ENCODE data around the gene CREB5. TPM values are rescaled to one million over a fixed set of nuclear protein-coding genes. Genes with fewer than 3 reads are reported as not detected.
A peak's percentile ranks its signal among the peaks of the same experiment; 100 is the strongest.
"Not testable (repeated sequence)": the region's sequence is repeated elsewhere in the genome, so short reads cannot be mapped to it uniquely, and the experiment has no call there.

Gene CREB5
- total RNA-seq, 1 experiment from 2014 or later, result 15.2 TPM

- DNase-seq (ENCODE audit: low read depth), result no peak
- in situ Hi-C loops (cut with HindIII; ENCODE audit: low pct_unique_long_range_greater_than_20kb, low sequenced_read_pairs), result no loop called here
Observed at GRCh38 chr7:28806841-28807240, 394.5 kb downstream of the CREB5 start.

DNA sequence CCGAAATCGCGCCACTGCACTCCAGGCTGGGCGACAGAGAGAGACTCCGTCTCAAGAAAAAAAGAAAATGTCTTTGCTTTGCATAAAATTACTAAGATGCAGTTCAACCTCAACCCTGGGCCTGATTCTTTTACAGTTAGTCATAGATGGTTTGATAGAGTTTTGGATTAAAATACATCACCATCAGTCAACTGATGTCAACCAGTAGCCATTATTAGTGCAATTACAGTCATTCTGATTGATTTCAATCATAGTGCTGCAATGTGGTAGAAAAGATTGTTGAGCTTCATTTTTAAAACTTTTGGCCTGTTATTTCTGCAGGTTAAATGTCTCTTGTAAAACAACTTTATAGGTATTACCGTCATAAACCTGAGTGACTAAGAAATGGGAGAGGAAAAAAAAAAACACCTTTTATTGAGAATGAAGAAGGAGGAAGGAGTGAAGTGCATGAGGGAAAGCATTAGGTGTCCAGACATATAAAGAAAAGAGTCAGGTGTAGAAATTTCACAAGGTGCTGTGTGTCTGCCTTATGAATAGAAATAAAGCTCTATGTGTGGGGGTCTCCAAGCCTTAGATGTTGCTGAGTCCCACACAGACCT lies 395.2 kb downstream of the CREB5 start:
- DNase-seq (ENCODE audit: low read depth), result no peak
- in situ Hi-C loops (cut with HindIII; ENCODE audit: low pct_unique_long_range_greater_than_20kb, low sequenced_read_pairs), result no loop called here

DNA sequence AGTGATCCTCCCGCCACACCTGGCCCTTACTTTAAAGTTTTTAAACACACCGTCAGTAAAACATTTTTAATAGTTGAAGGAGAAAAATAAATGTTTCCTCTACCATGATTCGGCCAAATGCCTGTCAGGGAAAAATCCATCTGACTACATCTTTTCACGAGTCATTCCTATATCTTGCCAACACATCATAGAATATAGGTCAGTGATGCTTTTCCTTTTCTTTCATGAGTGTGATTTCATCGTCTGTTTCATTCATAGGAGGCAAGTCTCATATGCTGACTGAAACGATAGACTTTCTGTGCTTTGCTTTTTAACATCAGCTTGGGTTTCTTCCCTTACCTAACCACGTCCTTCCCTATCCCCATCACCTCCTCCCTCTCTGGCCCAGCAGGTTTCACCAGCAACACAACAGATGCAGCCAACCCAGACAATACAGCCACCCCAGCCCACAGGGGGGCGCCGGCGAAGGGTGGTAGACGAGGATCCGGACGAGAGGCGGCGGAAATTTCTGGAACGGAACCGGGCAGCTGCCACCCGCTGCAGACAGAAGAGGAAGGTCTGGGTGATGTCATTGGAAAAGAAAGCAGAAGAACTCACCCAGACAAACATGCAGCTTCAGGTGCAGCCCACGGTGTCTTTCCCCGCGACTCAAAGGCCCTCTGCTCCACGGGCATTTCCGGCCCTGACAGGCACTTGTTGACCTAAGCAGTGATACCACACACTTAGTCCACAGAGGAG lies 396.6 kb downstream of the CREB5 start:
- in situ Hi-C loops (cut with HindIII; ENCODE audit: low pct_unique_long_range_greater_than_20kb, low sequenced_read_pairs), result no loop called here
- peak; percentile 25 for DNase-seq (ENCODE audit: low read depth)

DNA sequence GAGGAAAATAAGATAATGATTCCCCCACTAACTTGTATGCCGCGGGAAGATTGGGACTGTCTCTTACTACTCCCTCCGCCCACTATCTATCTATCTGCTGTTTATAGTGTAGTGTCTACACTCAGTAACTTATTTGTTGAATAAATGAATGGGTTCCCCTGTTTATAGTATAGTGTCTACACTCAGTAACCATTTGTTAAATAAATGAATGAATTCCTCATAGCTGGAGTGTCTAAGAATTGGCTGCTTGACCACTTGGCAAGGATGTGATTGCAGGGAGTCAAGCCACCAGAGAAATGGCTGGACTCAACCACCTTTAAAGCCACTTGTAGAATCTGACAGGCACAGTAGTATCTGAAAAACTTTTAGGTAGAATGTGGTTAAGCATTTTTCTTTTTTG lies 398.7 kb downstream of the CREB5 start:
- no peak for DNase-seq (ENCODE audit: low read depth)
- in situ Hi-C loops (cut with HindIII; ENCODE audit: low pct_unique_long_range_greater_than_20kb, low sequenced_read_pairs), result no loop called here

DNA sequence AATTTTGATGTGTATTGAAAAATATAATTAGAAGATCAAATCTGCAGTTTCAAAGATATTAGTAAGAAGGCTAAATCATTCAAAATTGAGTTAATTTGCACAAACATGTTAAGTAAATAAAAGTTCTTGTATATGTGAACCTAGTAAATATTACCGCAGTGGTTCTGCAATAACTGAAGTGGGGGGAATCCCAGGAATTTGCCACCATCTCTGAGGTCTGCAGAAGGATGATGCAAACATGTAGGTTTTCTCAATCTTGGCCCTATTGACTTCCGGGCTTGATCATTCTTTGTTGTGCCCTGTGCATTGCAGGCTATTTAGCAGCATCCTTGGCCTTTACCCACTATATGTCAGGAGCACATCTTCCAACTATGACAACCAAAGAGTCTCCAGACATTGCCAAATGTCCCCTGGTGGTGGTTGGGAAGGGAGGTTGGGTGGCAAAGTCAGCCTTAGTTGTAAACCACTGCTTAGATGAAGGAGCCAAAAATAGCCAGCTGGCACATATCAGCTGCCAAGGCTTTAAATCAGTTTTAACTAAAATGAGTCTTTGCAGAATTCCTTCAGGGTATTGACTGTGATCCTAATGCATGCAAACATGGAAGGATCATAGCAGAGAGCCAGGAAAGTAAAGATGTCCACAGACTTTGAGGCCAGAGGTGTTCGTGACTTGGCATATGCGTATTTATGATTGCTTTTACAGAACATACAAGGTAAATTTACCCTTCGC lies 399.5 kb downstream of the CREB5 start:
- no peak for DNase-seq (ENCODE audit: low read depth)
- in situ Hi-C loops (cut with HindIII; ENCODE audit: low pct_unique_long_range_greater_than_20kb, low sequenced_read_pairs), result no loop called here

DNA sequence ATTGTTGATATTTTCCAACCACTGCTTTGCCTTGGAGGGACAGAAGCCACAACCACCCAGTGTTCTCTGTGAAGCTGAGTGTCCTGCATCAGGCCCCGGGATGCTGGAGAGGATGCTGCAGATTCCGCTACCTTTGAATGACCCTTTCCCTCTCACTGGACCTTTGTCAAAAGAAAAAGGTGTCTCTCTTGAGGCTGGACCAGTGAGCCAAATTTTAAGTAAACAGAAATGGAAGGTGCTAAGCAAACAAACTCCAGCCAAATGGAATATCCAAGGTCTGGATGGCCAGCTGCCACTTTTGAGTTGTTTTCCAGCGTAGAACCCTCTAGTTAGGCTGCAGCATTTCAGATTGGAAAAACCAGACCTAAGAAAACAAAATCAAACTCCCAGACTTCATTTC lies 400.3 kb downstream of the CREB5 start:
- no peak for DNase-seq (ENCODE audit: low read depth)
- in situ Hi-C loops (cut with HindIII; ENCODE audit: low pct_unique_long_range_greater_than_20kb, low sequenced_read_pairs), result no loop called here

GRCh38 chr7:28813243-28813962 lies 401.1 kb downstream of the CREB5 start:
- in situ Hi-C loops (cut with HindIII; ENCODE audit: low pct_unique_long_range_greater_than_20kb, low sequenced_read_pairs), result no loop called here
- no peak for DNase-seq (ENCODE audit: low read depth)

GRCh38 chr7:28815369-28815927 lies 403.1 kb downstream of the CREB5 start:
- no peak for DNase-seq (ENCODE audit: low read depth)
- in situ Hi-C loops (cut with HindIII; ENCODE audit: low pct_unique_long_range_greater_than_20kb, low sequenced_read_pairs), result no loop called here

- DNase-seq (ENCODE audit: low read depth), result no peak
- in situ Hi-C loops (cut with HindIII; ENCODE audit: low pct_unique_long_range_greater_than_20kb, low sequenced_read_pairs), result no loop called here
Observed at GRCh38 chr7:28815928-28816373, 403.6 kb downstream of the CREB5 start.

- DNase-seq (ENCODE audit: low read depth), result no peak
- in situ Hi-C loops (cut with HindIII; ENCODE audit: low pct_unique_long_range_greater_than_20kb, low sequenced_read_pairs), result no loop called here
Observed at GRCh38 chr7:28818996-28819395, 406.7 kb downstream of the CREB5 start.

- in situ Hi-C loops (cut with HindIII; ENCODE audit: low pct_unique_long_range_greater_than_20kb, low sequenced_read_pairs), result no loop called here
- DNase-seq (ENCODE audit: low read depth), result no peak
Observed at GRCh38 chr7:28823582-28823981, 411.3 kb downstream of the CREB5 start.

- in situ Hi-C loops (cut with HindIII; ENCODE audit: low pct_unique_long_range_greater_than_20kb, low sequenced_read_pairs); DNase-seq (ENCODE audit: low read depth): not testable (repeated sequence)
Observed at GRCh38 chr7:28825817-28826448, 413.6 kb downstream of the CREB5 start.

GRCh38 chr7:28830846-28831245 lies 418.5 kb downstream of the CREB5 start:
- in situ Hi-C loops (cut with HindIII; ENCODE audit: low pct_unique_long_range_greater_than_20kb, low sequenced_read_pairs), result no loop called here
- no peak for DNase-seq (ENCODE audit: low read depth)

GRCh38 chr7:28832669-28833068 lies 420.4 kb downstream of the CREB5 start:
- no peak for DNase-seq (ENCODE audit: low read depth)
- in situ Hi-C loops (cut with HindIII; ENCODE audit: low pct_unique_long_range_greater_than_20kb, low sequenced_read_pairs), result no loop called here

GRCh38 chr7:28835800-28836199 lies 423.5 kb downstream of the CREB5 start:
- in situ Hi-C loops (cut with HindIII; ENCODE audit: low pct_unique_long_range_greater_than_20kb, low sequenced_read_pairs), result no loop called here
- DNase-seq (ENCODE audit: low read depth), result no peak

- in situ Hi-C loops (cut with HindIII; ENCODE audit: low pct_unique_long_range_greater_than_20kb, low sequenced_read_pairs), result no loop called here
- DNase-seq (ENCODE audit: low read depth), result no peak
Observed at GRCh38 chr7:28836716-28837115, 424.4 kb downstream of the CREB5 start.

- no peak for DNase-seq (ENCODE audit: low read depth)
- in situ Hi-C loops (cut with HindIII; ENCODE audit: low pct_unique_long_range_greater_than_20kb, low sequenced_read_pairs), result no loop called here
Observed at GRCh38 chr7:28837216-28837615, 424.9 kb downstream of the CREB5 start.

GRCh38 chr7:28840592-28840995 lies 428.3 kb downstream of the CREB5 start:
- DNase-seq (ENCODE audit: low read depth), result no peak
- in situ Hi-C loops (cut with HindIII; ENCODE audit: low pct_unique_long_range_greater_than_20kb, low sequenced_read_pairs), result no loop called here

All from Caki2 (cell line).